HL-60 (cell line): Measurements from ENCODE around the gene FGGY.

Experiments used
- DNase-seq, 2 experiments: peaks; one replicate each; pipeline ENCODE4 v3.0.0-alpha.2; 2010 to 2020; ENCODE audit warnings: low read depth in 1 of 2, low spot score in 1 of 2
- H3K27ac ChIP-seq: fragments of 250-450 bp; sonication (Bioruptor Pico); replicated peaks from 2 replicates; pipeline ENCODE4 v1.5.1; 2020; ENCODE audit warnings: mild to moderate bottlenecking, moderate library complexity
- H3K27me3 ChIP-seq: fragments of 250-450 bp; sonication (Bioruptor Pico); 2 replicates; pipeline ENCODE4 v1.5.1; 2021; ENCODE audit warnings: mild to moderate bottlenecking, moderate library complexity; ENCODE audit not compliant: insufficient read depth, poor library complexity, severe bottlenecking
- H3K4me3 ChIP-seq: replicated peaks from 2 replicates; pipeline ENCODE4 v1.5.1; 2011; ENCODE audit warnings: mild to moderate bottlenecking, control low read depth, low read length; ENCODE audit not compliant: insufficient read depth
- GABPA ChIP-seq: IDR thresholded peaks from 2 replicates; pipeline ENCODE4 v1.6.1; 2012; ENCODE audit warnings: low read depth
- POLR2AphosphoS5 ChIP-seq: IDR thresholded peaks from 2 replicates; pipeline ENCODE4 v1.6.1; 2012; ENCODE audit warnings: low read depth
- SPI1 ChIP-seq: IDR thresholded peaks from 2 replicates; pipeline ENCODE4 v1.6.1; 2012; ENCODE audit warnings: low read depth, mild to moderate bottlenecking, borderline replicate concordance
- TF ChIP-seq, protein P1 (sequence below): IDR thresholded peaks from 2 replicates; pipeline ENCODE4 v1.6.1; 2012; ENCODE audit warnings: low read depth; ENCODE audit not compliant: insufficient replicate concordance
- TF ChIP-seq, protein P2 (sequence below): IDR thresholded peaks from one replicate; pipeline ENCODE4 v1.5.1; 2011; ENCODE audit warnings: low read length, control low read depth, inconsistent platforms; ENCODE audit not compliant: insufficient read depth

Gene FGGY

DNA sequence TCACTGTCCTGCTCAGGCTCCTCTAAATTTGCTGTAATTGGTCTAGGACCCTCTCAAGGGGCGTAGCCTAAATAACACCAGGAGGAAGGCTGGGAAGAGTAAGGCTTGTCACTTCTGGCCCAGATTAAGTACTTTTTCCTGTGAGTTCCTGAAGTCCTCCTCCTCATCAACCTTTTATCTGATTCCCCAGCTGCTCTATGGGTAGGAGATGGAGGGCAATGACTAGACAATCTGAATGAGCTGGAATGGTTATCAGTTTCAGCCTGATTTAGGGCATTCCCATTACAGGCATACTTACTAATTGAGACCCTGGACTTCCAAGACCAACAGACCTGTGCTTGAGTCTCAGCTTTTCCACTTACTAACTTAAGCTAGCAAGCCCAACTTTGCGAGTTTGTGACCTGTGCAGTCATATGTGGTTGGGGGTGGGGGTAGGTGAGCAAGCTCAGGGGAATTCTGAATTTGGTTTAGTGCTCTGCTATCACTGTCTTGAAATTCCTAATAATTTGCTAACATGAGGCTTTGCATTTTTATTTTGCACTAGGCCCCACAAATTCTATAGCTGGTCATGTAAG lies 18.0 kb upstream of the FGGY start:
- H3K27me3 ChIP-seq = no peaks in the 10 kb centered on the region
- no peak overlapping the region for H3K27ac ChIP-seq
- TF ChIP-seq POLR2AphosphoS5 (no peak), GABPA (no peak), SPI1 (no peak)
- TF ChIP-seq, protein P1, sequence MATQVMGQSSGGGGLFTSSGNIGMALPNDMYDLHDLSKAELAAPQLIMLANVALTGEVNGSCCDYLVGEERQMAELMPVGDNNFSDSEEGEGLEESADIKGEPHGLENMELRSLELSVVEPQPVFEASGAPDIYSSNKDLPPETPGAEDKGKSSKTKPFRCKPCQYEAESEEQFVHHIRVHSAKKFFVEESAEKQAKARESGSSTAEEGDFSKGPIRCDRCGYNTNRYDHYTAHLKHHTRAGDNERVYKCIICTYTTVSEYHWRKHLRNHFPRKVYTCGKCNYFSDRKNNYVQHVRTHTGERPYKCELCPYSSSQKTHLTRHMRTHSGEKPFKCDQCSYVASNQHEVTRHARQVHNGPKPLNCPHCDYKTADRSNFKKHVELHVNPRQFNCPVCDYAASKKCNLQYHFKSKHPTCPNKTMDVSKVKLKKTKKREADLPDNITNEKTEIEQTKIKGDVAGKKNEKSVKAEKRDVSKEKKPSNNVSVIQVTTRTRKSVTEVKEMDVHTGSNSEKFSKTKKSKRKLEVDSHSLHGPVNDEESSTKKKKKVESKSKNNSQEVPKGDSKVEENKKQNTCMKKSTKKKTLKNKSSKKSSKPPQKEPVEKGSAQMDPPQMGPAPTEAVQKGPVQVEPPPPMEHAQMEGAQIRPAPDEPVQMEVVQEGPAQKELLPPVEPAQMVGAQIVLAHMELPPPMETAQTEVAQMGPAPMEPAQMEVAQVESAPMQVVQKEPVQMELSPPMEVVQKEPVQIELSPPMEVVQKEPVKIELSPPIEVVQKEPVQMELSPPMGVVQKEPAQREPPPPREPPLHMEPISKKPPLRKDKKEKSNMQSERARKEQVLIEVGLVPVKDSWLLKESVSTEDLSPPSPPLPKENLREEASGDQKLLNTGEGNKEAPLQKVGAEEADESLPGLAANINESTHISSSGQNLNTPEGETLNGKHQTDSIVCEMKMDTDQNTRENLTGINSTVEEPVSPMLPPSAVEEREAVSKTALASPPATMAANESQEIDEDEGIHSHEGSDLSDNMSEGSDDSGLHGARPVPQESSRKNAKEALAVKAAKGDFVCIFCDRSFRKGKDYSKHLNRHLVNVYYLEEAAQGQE = no peak
- TF ChIP-seq, protein P2, sequence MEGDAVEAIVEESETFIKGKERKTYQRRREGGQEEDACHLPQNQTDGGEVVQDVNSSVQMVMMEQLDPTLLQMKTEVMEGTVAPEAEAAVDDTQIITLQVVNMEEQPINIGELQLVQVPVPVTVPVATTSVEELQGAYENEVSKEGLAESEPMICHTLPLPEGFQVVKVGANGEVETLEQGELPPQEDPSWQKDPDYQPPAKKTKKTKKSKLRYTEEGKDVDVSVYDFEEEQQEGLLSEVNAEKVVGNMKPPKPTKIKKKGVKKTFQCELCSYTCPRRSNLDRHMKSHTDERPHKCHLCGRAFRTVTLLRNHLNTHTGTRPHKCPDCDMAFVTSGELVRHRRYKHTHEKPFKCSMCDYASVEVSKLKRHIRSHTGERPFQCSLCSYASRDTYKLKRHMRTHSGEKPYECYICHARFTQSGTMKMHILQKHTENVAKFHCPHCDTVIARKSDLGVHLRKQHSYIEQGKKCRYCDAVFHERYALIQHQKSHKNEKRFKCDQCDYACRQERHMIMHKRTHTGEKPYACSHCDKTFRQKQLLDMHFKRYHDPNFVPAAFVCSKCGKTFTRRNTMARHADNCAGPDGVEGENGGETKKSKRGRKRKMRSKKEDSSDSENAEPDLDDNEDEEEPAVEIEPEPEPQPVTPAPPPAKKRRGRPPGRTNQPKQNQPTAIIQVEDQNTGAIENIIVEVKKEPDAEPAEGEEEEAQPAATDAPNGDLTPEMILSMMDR = no peak
- H3K4me3 ChIP-seq = no peak overlapping the region
- DNase-seq = no peak

DNA sequence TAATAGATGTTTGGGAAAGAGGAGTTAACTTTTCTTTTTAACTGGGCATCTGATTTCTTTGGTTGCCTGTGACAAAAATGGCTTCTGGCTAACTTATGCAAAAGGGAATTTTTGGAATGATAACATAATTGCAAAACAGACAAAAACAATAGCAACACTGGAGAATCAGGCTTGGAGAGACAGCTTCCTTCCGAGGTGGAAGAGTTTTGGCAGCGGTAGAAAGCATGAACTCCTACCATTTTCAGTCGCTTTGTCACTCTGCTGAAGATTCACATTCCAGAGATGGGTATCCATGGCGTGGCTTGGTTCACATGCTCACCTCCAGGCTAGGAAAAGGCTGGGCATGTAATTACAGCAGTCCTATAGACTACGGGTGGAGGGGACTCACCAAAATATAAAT lies 17.2 kb upstream of the FGGY start:
- Histone ChIP-seq H3K27me3 (no peaks in the 10 kb centered on the region), H3K4me3 (no peak overlapping the region), H3K27ac (no peak overlapping the region)
- TF ChIP-seq GABPA (no peak), SPI1 (no peak)
- TF ChIP-seq, protein P2 = no peak
- no peak for DNase-seq

DNA sequence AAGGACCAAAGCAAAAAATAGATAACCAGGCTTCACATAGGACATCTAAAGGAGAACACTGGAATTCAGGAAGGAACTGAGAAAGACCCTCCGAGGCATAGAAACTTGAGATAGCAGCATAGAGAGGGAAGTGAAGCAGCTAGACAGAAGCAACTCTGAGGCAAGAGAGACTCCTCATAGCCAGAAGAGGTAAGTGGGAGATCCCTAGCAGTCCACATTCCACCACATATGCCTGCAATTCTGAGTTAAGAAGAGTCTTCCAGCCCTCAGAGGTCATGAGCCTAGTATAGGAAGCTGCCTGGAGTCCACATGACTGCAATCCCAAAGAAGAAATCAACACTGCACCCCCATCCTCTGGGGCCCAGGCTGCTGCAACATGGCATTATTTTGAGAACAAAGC lies 13.9 kb upstream of the FGGY start:
- Histone ChIP-seq H3K4me3 (no peak overlapping the region), H3K27me3 (no peaks in the 10 kb centered on the region), H3K27ac (no peak overlapping the region)
- no peak for DNase-seq
- TF ChIP-seq POLR2AphosphoS5 (no peak), SPI1 (no peak)
- TF ChIP-seq, protein P1 = no peak
- TF ChIP-seq, protein P2 = no peak

DNA sequence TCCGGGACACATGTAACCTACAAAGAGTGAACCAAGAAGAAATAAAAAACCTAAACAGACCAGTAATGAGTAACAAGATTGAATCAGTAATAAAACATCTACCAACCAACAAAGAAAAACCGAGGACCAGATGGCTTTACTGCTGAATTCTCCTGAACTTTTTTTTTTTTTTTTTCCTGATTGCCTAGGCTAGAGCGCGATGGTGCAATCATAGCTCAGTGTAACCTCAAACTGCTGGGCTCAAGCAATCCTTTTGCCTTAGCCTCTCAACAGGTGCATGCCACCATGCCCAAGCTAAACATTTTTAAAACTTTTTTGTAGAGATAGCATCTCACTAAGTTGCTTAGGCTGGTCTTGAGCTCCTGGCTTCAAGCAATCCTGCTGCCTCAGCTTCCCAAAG lies 11.2 kb upstream of the FGGY start:
- H3K27ac ChIP-seq = no peak overlapping the region
- H3K27me3 ChIP-seq = no peaks in the 10 kb centered on the region
- DNase-seq = peak in 1 of 2 experiments; percentile 48
- TF ChIP-seq POLR2AphosphoS5 (0 out of 2 replicates have a peak, but pooled peaks have one; percentile 19), GABPA (no peak)
- no peak overlapping the region for H3K4me3 ChIP-seq
